Erythroblast (primary cell): ENCODE results near the gene ZNRF1.
A peak's percentile ranks its signal among the peaks of the same experiment; 100 is the strongest.
"Not testable (repeated sequence)": the region's sequence is repeated elsewhere in the genome, so short reads cannot be mapped to it uniquely, and the experiment has no call there.

Experiments
- DNase-seq, 2 experiments: peaks; one replicate each; lab custom pipeline; 2025; lab: John Stamatoyannopoulos, UW
- GATA1 ChIP-seq: IDR thresholded peaks from 2 replicates; pipeline ENCODE4 v1.6.1; 2011; ENCODE audit warnings: low read depth, mild to moderate bottlenecking, control low read depth, low read length, moderate library complexity
- POLR2A ChIP-seq: IDR thresholded peaks from 2 replicates; pipeline ENCODE4 v1.6.1; 2011; ENCODE audit warnings: mild to moderate bottlenecking, low read length

Gene ZNRF1

DNA sequence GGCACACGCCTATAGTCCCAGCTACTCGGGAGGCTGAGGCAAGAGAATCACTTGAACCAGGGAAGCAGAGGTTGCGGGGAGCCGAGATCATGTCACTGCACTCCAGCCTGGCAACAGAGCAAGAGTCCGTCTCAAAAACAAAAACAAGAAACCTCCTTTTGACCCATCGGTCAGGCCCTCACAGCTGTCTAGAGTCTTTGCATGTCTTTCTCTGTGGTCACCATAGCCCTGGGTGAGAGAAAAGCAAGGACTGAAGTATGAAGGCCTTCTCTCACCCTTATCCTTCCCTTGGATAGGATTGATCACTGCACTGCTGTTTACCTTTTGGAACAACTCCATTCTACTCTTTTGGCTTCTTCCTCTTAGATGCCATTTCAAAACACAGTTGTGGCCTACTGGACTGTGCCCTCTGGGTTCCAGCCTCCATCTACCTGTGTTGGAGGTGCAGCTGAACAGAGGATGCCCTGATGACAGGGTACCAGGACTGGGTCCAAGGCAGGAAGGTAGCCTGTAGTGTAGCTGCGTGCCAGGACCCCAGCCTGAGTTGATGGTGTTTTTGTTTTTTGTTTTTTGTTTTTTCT is 80.6 kb downstream of the ZNRF1 start:
- no peak for TF ChIP-seq GATA1
- no peak for TF ChIP-seq POLR2A
- DNase-seq = no peak

DNA sequence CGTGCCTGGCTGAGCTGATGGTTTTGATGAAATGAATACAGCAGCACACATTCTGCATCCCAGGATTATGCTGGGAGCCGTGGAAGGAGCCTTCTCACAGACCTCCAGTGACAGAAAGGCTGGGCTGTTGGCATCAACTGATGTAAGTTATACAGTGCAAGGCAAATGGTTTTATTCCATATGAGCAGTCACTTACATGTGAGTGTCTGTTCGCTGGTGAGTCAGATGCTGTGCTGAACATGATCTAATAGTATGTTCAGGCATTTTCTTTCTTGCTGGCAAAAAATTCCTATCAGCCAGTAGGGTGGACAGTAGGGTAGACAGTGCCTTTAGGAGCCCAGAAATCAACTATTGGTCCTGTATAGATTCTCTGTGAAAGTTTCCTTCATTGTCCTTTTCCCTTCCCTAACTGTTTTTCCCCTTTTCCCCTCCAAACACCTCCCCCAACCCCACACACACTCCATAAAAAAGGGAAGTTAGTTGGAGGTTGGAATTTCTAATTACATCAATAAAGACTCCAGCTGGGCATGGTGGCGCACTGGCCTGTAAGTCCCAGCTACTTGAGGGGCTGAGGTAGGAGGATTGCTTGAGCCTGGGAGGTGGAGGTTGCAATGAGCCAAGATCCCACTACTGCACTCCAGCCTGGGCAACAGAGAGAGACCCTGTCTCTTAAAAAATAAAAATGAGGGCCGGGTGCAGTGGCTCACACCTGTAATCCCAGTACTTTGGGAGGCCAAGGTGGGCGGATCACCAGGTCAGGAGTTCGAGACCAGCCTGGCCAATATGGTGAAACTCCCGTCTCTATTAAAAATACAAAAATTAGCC is 81.6 kb downstream of the ZNRF1 start:
- peak in 1 of 2 experiments; percentile 13 for DNase-seq
- no peak for TF ChIP-seq GATA1
- TF ChIP-seq POLR2A = no peak

DNA sequence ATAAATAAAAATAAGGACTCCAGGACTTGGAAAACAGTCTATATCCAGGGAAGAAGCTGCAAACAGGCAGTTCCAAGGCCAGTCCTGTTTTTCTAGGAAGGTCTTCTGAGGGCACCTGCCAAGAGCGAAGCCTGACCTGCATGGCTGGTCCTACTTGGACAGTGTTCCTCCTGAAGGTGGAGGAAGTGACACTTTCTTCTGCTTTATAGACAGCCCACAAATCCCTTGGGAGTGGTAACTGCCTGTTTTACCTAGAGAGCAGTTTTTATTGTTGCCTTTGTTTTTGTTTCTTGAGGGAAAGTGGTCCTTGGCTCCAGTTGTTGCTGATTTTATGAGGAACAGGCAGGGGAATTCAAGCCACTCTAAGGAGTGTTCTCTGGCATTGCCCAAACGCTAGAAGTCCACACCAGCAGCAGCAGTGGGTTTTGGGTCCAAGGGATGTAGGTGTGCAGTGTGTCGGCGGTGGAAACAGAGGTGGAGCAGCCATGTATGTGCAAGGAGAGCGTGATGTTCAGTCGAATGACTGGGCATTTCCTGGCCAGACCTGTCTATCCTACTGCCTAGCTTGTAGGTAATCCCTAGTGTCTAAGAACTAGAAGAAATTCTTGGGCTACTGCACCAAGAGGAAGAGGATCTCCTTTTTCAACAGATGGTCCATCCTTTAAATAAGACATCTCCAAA is 82.5 kb downstream of the ZNRF1 start:
- no peak for TF ChIP-seq POLR2A
- no peak for TF ChIP-seq GATA1
- no peak for DNase-seq

DNA sequence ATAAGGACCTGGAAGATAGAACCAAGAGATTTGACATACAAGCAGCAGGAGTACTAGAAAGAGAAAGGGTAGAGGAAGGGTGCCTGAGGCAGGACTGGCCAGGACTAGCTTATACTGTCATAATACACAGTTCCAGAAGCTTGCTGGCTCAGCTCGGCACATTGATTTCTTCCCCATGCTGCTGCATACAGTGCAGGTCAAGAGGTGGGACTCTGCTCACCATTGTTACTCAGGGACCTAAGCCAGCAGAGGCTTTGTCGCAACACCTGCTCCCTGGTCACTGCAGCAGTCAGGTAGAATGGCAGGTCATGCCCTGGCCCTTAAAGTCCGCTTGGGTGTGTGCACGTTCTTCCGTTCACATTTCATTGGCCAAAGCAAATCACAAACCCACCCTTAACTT is 85.0 kb downstream of the ZNRF1 start:
- DNase-seq = no peak
- TF ChIP-seq POLR2A (no peak), GATA1 (no peak)

DNA sequence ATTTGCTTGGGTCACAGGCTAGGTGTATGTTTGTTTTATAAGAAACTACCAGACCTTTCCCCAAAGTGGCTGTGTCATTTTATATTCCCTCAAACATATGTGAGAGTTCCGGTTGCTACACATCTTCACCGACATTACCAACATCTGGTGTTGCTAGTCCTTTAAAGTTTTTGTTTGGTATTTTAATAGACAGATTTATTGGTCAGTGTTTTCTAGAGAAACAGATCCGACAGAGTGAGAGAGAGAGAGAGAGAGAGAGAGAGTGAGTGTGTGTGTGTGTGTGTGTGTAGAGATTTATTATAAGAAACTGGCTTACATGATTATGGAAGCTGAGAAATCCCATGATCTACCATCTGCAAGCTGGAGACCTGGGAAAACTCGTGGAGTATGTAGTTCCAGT is 86.7 kb downstream of the ZNRF1 start:
- no peak for TF ChIP-seq GATA1
- no peak for TF ChIP-seq POLR2A
- DNase-seq = no peak

DNA sequence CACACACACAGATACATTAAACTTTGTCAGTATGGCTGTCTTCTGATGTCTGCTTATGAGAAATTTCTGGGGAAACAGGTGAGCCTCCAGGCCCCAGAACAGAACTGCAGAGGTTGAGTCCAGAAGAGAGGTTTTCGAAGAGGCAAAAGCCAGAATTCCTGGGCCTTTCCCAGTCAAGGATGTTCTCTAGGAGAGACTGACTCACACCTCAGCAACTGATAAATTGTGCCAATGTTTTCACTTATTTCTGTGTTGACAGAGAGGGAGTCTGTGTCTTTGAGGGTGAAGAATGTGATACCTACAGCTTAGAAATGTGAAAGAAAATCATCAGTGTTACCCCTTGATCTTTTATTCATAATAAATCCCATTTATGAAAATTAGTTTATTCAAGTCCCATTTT is 87.5 kb downstream of the ZNRF1 start:
- no peak for DNase-seq
- TF ChIP-seq GATA1 (no peak), POLR2A (no peak)

DNA sequence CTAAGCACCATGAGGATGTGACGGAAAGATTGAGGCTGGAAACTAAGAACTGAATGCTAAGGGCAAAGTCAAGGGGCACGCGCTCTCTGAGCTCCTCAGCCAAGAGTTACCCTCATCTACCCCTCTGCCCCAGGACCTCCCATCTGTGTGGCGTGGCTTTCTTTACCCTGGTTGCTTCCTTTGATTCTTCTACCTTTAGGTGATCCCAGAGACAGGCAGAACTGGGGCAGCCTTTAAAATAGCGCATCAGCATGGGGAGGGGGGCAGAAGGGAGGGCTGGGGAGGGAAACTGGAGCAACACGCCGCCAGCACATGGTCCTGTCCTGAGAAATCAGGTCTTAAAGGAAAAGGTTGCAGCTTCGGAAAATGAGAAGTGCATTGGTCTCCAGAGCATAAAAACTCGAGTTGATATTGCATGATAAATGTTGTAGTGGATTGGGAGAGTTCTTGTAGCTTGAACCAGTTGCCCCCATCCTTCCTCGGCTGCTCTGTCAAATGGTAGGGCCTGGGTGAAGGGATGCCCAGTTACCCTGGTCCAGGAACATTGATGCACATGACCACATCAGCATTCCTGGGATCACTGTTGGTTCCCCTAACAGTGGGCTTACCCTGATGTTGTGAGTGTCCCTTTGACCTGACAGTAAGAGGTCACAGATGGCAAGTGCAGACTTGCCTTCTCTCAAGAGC is 88.0 kb downstream of the ZNRF1 start:
- no peak for DNase-seq
- TF ChIP-seq POLR2A (no peak), GATA1 (no peak)

DNA sequence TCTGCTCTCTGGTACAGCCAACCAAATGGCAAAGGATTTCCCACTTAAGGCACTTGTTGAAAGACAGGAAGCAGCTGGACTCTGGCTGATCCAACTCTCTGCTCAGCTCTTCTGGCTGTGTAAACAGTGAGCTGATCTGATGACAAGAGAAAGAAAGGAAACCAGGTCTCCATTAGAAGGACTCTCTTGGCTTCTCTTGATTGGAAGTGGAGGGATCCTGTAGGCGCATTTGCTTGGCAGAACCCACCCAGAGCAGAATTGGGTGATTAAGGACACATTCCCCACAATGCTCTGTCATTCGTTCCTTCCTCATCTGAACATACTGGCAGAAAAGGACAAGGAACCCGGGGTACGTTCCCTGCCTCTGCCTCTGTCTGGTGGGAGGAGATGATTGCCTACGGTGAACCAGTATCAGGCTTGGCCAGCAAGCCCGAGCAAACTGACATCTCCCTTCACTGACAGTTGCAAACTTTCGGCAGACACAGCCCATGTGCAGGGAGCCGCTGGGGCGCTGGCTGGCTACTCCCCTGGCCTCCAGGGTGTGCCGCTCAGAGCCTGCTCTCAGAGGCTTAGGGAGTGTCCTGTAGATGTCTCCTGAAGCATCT is 88.7 kb downstream of the ZNRF1 start:
- DNase-seq = peak; percentile 89 to 94
- TF ChIP-seq GATA1 (no peak), POLR2A (peak; percentile 73)

DNA sequence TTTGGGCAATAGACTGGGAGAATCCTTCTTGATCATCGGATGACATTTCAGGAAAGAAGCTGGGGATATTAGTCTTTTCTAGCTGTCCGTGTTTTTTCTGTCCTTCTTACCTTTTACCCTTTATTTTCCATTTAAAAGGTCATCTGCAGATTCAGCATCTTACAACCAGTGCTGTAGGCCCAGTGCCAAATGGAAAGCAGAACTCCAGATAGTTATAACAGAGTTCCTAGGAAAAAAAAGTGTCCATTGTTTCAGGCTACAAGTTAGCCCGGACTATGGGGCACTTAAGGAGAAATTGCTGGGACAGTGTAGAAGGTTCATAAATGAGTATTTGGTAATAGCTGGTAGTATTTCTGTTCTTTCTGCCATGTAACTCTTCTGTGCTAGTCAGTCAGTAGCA is 89.4 kb downstream of the ZNRF1 start:
- no peak for TF ChIP-seq POLR2A
- no peak for TF ChIP-seq GATA1
- DNase-seq = no peak

DNA sequence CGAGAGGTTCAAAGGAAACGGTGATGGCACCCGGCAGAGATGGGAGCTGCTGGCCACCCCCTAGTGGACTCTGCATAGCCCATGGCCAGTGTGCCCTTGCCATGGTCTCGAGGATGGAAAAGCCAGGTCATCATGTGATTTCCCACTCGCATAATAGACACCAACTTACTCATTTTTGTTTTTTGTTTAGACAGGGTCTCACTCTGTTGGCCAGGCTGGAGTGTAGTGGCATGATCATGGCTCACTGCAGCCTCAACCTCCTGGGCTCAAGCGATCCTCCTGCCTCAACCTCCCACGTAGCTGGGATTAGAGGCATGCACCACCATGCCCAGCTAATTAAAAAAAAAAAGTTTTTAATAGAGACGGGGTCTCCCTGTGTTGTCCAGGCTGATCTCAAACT is 90.1 kb downstream of the ZNRF1 start:
- TF ChIP-seq GATA1 = no peak
- TF ChIP-seq POLR2A = no peak
- no peak for DNase-seq

DNA sequence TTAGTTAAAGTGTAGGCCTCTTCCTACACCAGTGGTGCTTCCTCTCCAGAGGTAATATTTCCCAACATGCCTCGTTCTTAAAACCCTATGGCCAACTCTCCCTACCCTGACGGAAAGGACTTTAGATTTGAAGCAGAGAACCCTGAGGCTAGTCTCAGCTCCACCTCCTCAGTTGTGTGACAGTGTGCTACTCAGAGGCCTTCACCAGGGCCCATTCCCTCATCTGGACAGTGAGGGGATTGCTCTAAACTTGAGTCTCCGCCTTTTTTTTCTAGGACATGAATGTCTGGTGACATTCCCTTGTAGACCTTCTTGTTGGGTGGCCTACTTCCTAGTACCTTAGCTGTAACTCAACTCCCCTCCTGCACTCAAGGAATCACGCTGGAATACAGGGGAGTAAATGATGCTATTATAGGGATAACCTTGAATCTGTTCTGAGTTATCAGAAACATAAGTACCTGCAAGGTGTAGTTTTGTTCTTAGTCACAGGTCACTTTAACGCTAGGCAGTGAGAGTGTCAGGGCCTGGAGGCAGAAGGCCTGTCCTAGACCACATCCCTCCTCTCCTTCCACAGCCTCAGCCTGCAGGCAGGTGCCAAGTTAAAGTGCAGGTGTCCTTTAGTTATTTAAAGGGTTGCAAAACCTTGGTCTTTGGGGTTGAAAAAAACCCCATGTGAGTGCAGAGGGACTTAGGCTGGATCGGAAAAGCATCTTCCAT is 90.8 kb downstream of the ZNRF1 start:
- TF ChIP-seq POLR2A = no peak
- no peak for TF ChIP-seq GATA1
- DNase-seq = peak; percentile 17 to 52

DNA sequence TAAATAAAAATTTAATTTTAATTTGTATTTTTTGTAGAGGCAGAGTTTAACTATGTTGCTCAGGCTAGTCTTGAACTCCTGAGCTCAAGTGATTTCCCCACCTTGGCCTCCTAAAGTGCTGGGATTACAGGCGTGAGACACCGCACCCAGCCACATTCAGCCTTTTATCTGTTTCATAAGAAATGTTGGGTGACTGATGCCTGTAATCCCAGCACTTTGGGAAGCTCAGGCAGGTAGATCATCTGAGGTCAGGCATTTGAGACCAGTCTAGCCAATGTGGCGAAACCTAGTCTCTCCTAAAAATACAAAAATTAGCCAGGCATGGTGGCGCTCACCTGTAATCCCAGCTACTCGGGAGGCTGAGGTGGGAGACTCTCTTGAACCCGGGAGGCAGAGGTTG is 92.1 kb downstream of the ZNRF1 start:
- not testable (repeated sequence) for DNase-seq

DNA sequence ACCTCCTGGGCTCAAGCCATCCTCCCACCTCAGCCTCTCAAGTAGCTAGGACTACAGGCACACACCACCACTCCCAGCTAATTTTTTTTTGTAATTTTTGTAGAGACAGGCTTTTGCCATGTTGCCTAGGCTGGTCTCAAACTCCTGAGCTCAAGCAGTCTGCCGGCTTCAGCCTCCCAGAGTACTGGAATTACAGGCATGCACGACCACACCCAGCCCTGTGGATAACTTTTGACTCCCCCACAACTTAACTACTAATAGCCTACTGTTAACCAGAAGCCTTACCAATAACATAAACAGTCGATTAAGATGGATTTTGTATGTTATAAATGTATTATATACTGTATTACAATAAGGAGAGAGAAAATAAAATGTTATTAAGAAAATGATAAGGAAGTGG is 92.8 kb downstream of the ZNRF1 start:
- not testable (repeated sequence) for DNase-seq
